NB4 (cell line): ENCODE data around the gene LCAT.

Source experiments
- DNase-seq: peaks from one replicate; pipeline ENCODE4 v3.0.0; 2010; ENCODE audit warnings: low read depth
- H3K4me3 ChIP-seq: one replicate; pipeline ENCODE4 v1.5.1; 2011; ENCODE audit warnings: mild to moderate bottlenecking, low read depth, low read length, moderate library complexity
- CTCF ChIP-seq: IDR thresholded peaks from one replicate; pipeline ENCODE4 v1.5.1; 2012; ENCODE audit warnings: low read depth, low read length
- MAX ChIP-seq: IDR thresholded peaks from 2 replicates; pipeline ENCODE4 v1.6.1; 2011; ENCODE audit warnings: low read depth, low read length
- MYC ChIP-seq: IDR thresholded peaks from 2 replicates; pipeline ENCODE4 v1.6.1; 2011; ENCODE audit warnings: low read depth, low read length
- POLR2A ChIP-seq: IDR thresholded peaks from 2 replicates; pipeline ENCODE4 v1.6.1; 2011; ENCODE audit warnings: mild to moderate bottlenecking; ENCODE audit not compliant: insufficient read length; ENCODE audit errors: extremely low read depth

The LCAT gene

GRCh38 chr16:67965668-67966548, 22.0 kb upstream of the LCAT start:
- no peak overlapping the region for H3K4me3 ChIP-seq

GRCh38 chr16:67964477-67965131, 20.7 kb upstream of the LCAT start:
- DNase-seq, result no peak
- TF ChIP-seq MYC (no peak), POLR2A (no peak), CTCF (no peak), MAX (no peak)
- no peak overlapping the region for H3K4me3 ChIP-seq

More at GRCh38 chr16:67965668-67966548, 22.0 kb upstream of the LCAT start:
- TF ChIP-seq MAX, result no peak
- no peak for TF ChIP-seq MYC
- no peak for TF ChIP-seq CTCF
- TF ChIP-seq POLR2A, result no peak
- DNase-seq, result no peak

- H3K4me3 ChIP-seq, result no peak overlapping the region
- TF ChIP-seq MYC (no peak), POLR2A (no peak), CTCF (no peak), MAX (no peak)
- DNase-seq, result no peak
Observed at GRCh38 chr16:67963662-67964321, 19.9 kb upstream of the LCAT start.

GRCh38 chr16:67963292-67963661, 19.4 kb upstream of the LCAT start:
- TF ChIP-seq POLR2A (no peak), MYC (no peak), CTCF (no peak), MAX (no peak)
- no peak overlapping the region for H3K4me3 ChIP-seq
- DNase-seq, result no peak

- no peak overlapping the region for H3K4me3 ChIP-seq
- no peak for DNase-seq
- TF ChIP-seq CTCF, result no peak
Observed at GRCh38 chr16:67962135-67962534, 18.2 kb upstream of the LCAT start.
